IMR-90 (cell line): ENCODE data around the gene CEACAM3. TPM values are rescaled to one million over a fixed set of nuclear protein-coding genes. Genes with fewer than 3 reads are reported as not detected.

ENCODE experiments used
- ATAC-seq: fragments of 200-7000 bp; cut with Tn5 transposase; 2 replicates; pipeline ENCODE4 v1.9.1; 2020; ENCODE audit warnings: low read depth, mild to moderate bottlenecking, moderate library complexity
- BruUV-seq: library from RNA; stranded (reverse); fragments of 400-500 nt; replicated peaks from 2 replicates; lab custom pipeline; 2021; lab: Mats Ljungman, UMichigan
- CTCF ChIA-PET: fragments of 300-600 bp; formaldehyde crosslinking; extraction: SDS; loops from one replicate; lab custom pipeline; 2021; ENCODE audit warnings: antibody characterized with exemption; lab: Yijun Ruan, JAX
- POLR2A ChIA-PET: fragments of 300-600 bp; sonication (Branson Sonifier 250); formaldehyde crosslinking; loops from one replicate; lab custom pipeline; 2022; ENCODE audit warnings: antibody characterized with exemption; ENCODE audit not compliant: unreplicated experiment; lab: Charles Lee
- DNase-seq: peaks from one replicate; pipeline ENCODE4 v3.0.0; 2013
- H2AFZ ChIP-seq: replicated peaks from 2 replicates; pipeline ENCODE3; 2013; ENCODE audit warnings: low read length, mild to moderate bottlenecking; ENCODE audit not compliant: poor library complexity
- H2AK5ac ChIP-seq: 2 replicates; pipeline ENCODE4 v1.6.1; 2013; ENCODE audit warnings: low read depth, low read length, inconsistent platforms
- H2AK9ac ChIP-seq: replicated peaks from 2 replicates; pipeline ENCODE3; 2013; ENCODE audit warnings: mild to moderate bottlenecking, low read depth, low read length, moderate library complexity; ENCODE audit not compliant: poor library complexity
- H2BK120ac ChIP-seq: 2 replicates; pipeline ENCODE4 v1.6.1; 2013; ENCODE audit warnings: low read depth, low read length, inconsistent platforms
- H2BK15ac ChIP-seq: 3 replicates; pipeline ENCODE4 v1.6.1; 2013; ENCODE audit warnings: low read depth, low read length, inconsistent platforms
- H2BK20ac ChIP-seq: 2 replicates; pipeline ENCODE4 v1.6.1; 2013; ENCODE audit warnings: low read depth, mild to moderate bottlenecking, inconsistent platforms, low read length, moderate library complexity
- H2BK5ac ChIP-seq: 2 replicates; pipeline ENCODE4 v1.6.1; 2013; ENCODE audit warnings: mild to moderate bottlenecking, low read depth, low read length, inconsistent platforms; ENCODE audit not compliant: poor library complexity, severe bottlenecking
- H3K14ac ChIP-seq: replicated peaks from 2 replicates; pipeline ENCODE4 v1.6.1; 2013; ENCODE audit warnings: low read depth, low read length, inconsistent platforms
- H3K18ac ChIP-seq: 2 replicates; pipeline ENCODE4 v1.6.1; 2013; ENCODE audit warnings: low read depth, low read length, control low read depth
- H3K23ac ChIP-seq: 2 replicates; pipeline ENCODE4 v1.6.1; 2013; ENCODE audit warnings: low read depth, low read length, inconsistent platforms
- H3K27ac ChIP-seq: 2 replicates; pipeline ENCODE4 v1.5.1; 2013; ENCODE audit warnings: mild to moderate bottlenecking, control low read depth, low read length; ENCODE audit not compliant: insufficient read depth
- H3K27me3 ChIP-seq: 2 replicates; pipeline ENCODE4 v1.6.1; 2013; ENCODE audit warnings: low read length; ENCODE audit not compliant: control insufficient read depth, insufficient read depth
- H3K36me3 ChIP-seq: 2 replicates; pipeline ENCODE4 v1.6.1; 2013; ENCODE audit warnings: low read length, mixed read lengths; ENCODE audit not compliant: control insufficient read depth, insufficient read depth
- H3K4ac ChIP-seq: 2 replicates; pipeline ENCODE4 v1.6.1; 2013; ENCODE audit warnings: low read depth, low read length, inconsistent platforms
- H3K4me1 ChIP-seq: 2 replicates; pipeline ENCODE4 v1.6.1; 2013; ENCODE audit warnings: low read length, mixed read lengths; ENCODE audit not compliant: control insufficient read depth, insufficient read depth
- H3K4me2 ChIP-seq: 2 replicates; pipeline ENCODE4 v1.6.1; 2013; ENCODE audit warnings: low read depth, mild to moderate bottlenecking, control low read depth, low read length, moderate library complexity
- H3K4me3 ChIP-seq: 2 replicates; pipeline ENCODE4 v1.5.1; 2013; ENCODE audit warnings: low read depth, mild to moderate bottlenecking, control low read depth, low read length, moderate library complexity; ENCODE audit not compliant: insufficient read depth
- H3K56ac ChIP-seq: 2 replicates; pipeline ENCODE4 v1.6.1; 2013; ENCODE audit warnings: low read length, inconsistent platforms; ENCODE audit not compliant: insufficient read depth; ENCODE audit errors: extremely low read depth
- H3K79me1 ChIP-seq, 2 experiments: 2 replicates each; pipeline ENCODE4 v1.6.1; 2013; ENCODE audit warnings: low read length in 2 of 2, inconsistent platforms in 1 of 2, low read depth in 1 of 2
- H3K9ac ChIP-seq: 2 replicates; pipeline ENCODE4 v1.6.1; 2013; ENCODE audit warnings: low read depth, low read length, control low read depth
- H3K9me1 ChIP-seq: 2 replicates; pipeline ENCODE4 v1.6.1; 2013; ENCODE audit warnings: low read length, inconsistent platforms; ENCODE audit not compliant: insufficient read depth
- H3K9me3 ChIP-seq: 2 replicates; pipeline ENCODE4 v1.6.1; 2013; ENCODE audit warnings: low read length; ENCODE audit not compliant: control insufficient read depth, insufficient read depth
- H4K20me1 ChIP-seq: 2 replicates; pipeline ENCODE4 v1.6.1; 2013; ENCODE audit warnings: low read length, inconsistent platforms; ENCODE audit not compliant: insufficient read depth
- H4K5ac ChIP-seq: 2 replicates; pipeline ENCODE4 v1.6.1; 2013; ENCODE audit warnings: mild to moderate bottlenecking, low read depth, low read length, control low read depth
- H4K8ac ChIP-seq, 2 experiments: 2 replicates each; pipeline ENCODE4 v1.6.1; 2013; ENCODE audit warnings: low read depth in 2 of 2, low read length in 2 of 2, control low read depth in 1 of 2, inconsistent platforms in 1 of 2
- H4K91ac ChIP-seq: 2 replicates; pipeline ENCODE4 v1.6.1; 2013; ENCODE audit warnings: low read depth, low read length, inconsistent platforms; ENCODE audit not compliant: insufficient read depth
- BHLHE40 ChIP-seq: fragments of 150-350 bp; IDR thresholded peaks from 2 replicates; pipeline ENCODE4 v1.6.1; 2016; ENCODE audit warnings: mild to moderate bottlenecking, low read depth, low read length
- CEBPB ChIP-seq: IDR thresholded peaks from 2 replicates; pipeline ENCODE4 v1.6.1; 2012; ENCODE audit warnings: low read depth, low read length, improper control_type of control experiment
- MAFK ChIP-seq: IDR thresholded peaks from 2 replicates; pipeline ENCODE4 v1.6.1; 2012; ENCODE audit warnings: low read depth, low read length, improper control_type of control experiment
- MXI1 ChIP-seq: IDR thresholded peaks from 2 replicates; pipeline ENCODE4 v1.6.1; 2012; ENCODE audit warnings: low read depth, mild to moderate bottlenecking, low read length, moderate library complexity, borderline replicate concordance
- NFE2L2 ChIP-seq: fragments of 150-350 bp; IDR thresholded peaks from 2 replicates; pipeline ENCODE4 v1.6.1; 2016; ENCODE audit warnings: low read depth, mild to moderate bottlenecking, low read length
- POLR2A ChIP-seq: IDR thresholded peaks from 2 replicates; pipeline ENCODE4 v1.6.1; 2012; ENCODE audit warnings: mild to moderate bottlenecking, low read depth, low read length
- RFX5 ChIP-seq: IDR thresholded peaks from 2 replicates; pipeline ENCODE4 v1.8.0; 2012; ENCODE audit warnings: low read depth, mild to moderate bottlenecking, low read length, moderate library complexity
- SMC3 ChIP-seq: fragments of 150-350 bp; IDR thresholded peaks from 2 replicates; pipeline ENCODE4 v1.6.1; 2016; ENCODE audit warnings: low read depth, mild to moderate bottlenecking, antibody characterized with exemption, low read length, moderate library complexity
- WGBS, 2 experiments: methylation state at CpG; one replicate each; pipeline versions ENCODE4 v1.1.5 to v1.1.7; 2013; ENCODE audit warnings: missing lambda C conversion rate in 2 of 2; ENCODE audit not compliant: insufficient read length in 1 of 2; ENCODE audit errors: extremely low coverage in 2 of 2; 5-methylcytosine and 5-hydroxymethylcytosine counted together
- dilution Hi-C: fragments of 300-500 bp; cut with HindIII; formaldehyde crosslinking; loops from one replicate; pipeline ENCODE4 v1.14.3; 2018; ENCODE audit warnings: low sequenced_read_pairs; ENCODE audit not compliant: unreplicated experiment
- in situ Hi-C: fragments of 300-500 bp; cut with MboI; formaldehyde crosslinking; loops from 3 replicates; pipeline ENCODE4 v1.14.3; 2019; ENCODE audit warnings: low sequenced_read_pairs, inconsistent platforms, mixed read lengths
- intact Hi-C: fragments of 100-400 bp; cut with micrococcal nuclease; formaldehyde crosslinking; loops from 2 replicates; pipeline ENCODE4 v1.10.0; 2022
- polyA plus RNA-seq, 3 experiments: library from polyadenylated mRNA; depleted of rRNA; stranded (reverse); fragments of >200 nt; gene quantifications; 2 replicates each; pipeline ENCODE4 v1.2.3, GENCODE V29; 2012; ENCODE audit warnings: low replicate concordance in 1 of 3
- total RNA-seq: library from RNA; depleted of rRNA; stranded (reverse); fragments of >200 nt; gene quantifications from 2 replicates; pipeline ENCODE4 v1.2.3, GENCODE V29; 2012
- TF ChIP-seq, protein P1 (sequence below): fragments of 150-350 bp; IDR thresholded peaks from 2 replicates; pipeline ENCODE4 v1.6.1; 2016; ENCODE audit warnings: low read depth, mild to moderate bottlenecking, low read length, moderate library complexity, borderline replicate concordance
- TF ChIP-seq, protein P2 (sequence below): conservative IDR thresholded peaks from 2 replicates; pipeline ENCODE4 v1.5.1; 2012; ENCODE audit warnings: mild to moderate bottlenecking, low read depth, low read length, improper control_type of control experiment

CEACAM3 gene
- total and polyA plus RNA-seq, 2 of the 4 experiments (the other 2 are of a cell fraction): not detected

DNA sequence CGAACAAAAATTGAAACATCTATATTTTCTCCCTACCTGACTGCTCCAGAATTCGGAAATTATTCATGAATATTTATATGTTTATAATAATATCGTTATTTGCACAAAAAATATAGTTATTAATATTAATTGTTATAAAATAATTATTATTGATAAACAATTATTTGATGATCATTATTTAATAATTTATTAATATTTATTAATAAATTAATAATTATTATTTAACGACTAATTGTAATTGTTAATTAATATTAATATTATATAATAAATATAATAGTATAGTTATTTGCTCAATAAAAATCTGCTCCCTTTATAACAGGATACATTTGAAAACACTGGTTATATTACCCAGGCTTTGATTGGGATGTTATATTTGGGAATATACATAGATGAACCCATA is 26.8 kb upstream of the CEACAM3 start:
- Histone ChIP-seq H2BK15ac (no peak overlapping the region), H2AFZ (no peak overlapping the region), H4K20me1 (no peaks in the 10 kb centered on the region), H2BK20ac (no peak overlapping the region), H3K36me3 (no peaks in the 10 kb centered on the region), H3K27ac (no peak overlapping the region), H3K27me3 (peaks cover 2% of the 10 kb centered on the region; the same call in 1 of the 2 replicates), H3K4ac (no peak overlapping the region), H3K23ac (no peak overlapping the region), H3K4me3 (no peak overlapping the region), H3K14ac (no peak overlapping the region), H2BK5ac (no peak overlapping the region), H2AK5ac (no peak overlapping the region), H3K18ac (no peak overlapping the region), H4K5ac (no peak overlapping the region), H3K4me1 (no peaks in the 10 kb centered on the region), H3K9me1 (no peaks in the 10 kb centered on the region), H3K56ac (no peak overlapping the region), H4K91ac (no peak overlapping the region), H2BK120ac (no peak overlapping the region), H3K79me1 (no peaks in the 10 kb centered on the region), H3K9ac (no peak overlapping the region), H4K8ac (no peak overlapping the region), H3K9me3 (no peaks in the 10 kb centered on the region), H2AK9ac (no peak overlapping the region), H3K4me2 (no peak overlapping the region)
- WGBS, 2 experiments: no CpG with 5 or more reads among the region's 4 CpGs
- dilution Hi-C loops (no loop called here), intact Hi-C loops (no loop called here), in situ Hi-C loops (no loop called here)
- DNase-seq (no peak), ATAC-seq (no peak)
- TF ChIP-seq RFX5: no peak
- no peak for TF ChIP-seq SMC3
- TF ChIP-seq, protein P1, sequence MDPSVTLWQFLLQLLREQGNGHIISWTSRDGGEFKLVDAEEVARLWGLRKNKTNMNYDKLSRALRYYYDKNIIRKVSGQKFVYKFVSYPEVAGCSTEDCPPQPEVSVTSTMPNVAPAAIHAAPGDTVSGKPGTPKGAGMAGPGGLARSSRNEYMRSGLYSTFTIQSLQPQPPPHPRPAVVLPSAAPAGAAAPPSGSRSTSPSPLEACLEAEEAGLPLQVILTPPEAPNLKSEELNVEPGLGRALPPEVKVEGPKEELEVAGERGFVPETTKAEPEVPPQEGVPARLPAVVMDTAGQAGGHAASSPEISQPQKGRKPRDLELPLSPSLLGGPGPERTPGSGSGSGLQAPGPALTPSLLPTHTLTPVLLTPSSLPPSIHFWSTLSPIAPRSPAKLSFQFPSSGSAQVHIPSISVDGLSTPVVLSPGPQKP: no peak
- no peak for TF ChIP-seq MAFK
- TF ChIP-seq, protein P2, sequence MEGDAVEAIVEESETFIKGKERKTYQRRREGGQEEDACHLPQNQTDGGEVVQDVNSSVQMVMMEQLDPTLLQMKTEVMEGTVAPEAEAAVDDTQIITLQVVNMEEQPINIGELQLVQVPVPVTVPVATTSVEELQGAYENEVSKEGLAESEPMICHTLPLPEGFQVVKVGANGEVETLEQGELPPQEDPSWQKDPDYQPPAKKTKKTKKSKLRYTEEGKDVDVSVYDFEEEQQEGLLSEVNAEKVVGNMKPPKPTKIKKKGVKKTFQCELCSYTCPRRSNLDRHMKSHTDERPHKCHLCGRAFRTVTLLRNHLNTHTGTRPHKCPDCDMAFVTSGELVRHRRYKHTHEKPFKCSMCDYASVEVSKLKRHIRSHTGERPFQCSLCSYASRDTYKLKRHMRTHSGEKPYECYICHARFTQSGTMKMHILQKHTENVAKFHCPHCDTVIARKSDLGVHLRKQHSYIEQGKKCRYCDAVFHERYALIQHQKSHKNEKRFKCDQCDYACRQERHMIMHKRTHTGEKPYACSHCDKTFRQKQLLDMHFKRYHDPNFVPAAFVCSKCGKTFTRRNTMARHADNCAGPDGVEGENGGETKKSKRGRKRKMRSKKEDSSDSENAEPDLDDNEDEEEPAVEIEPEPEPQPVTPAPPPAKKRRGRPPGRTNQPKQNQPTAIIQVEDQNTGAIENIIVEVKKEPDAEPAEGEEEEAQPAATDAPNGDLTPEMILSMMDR: no peak
- no peak for TF ChIP-seq MXI1
- TF ChIP-seq POLR2A: no peak
- TF ChIP-seq NFE2L2: no peak
- TF ChIP-seq BHLHE40: no peak
- TF ChIP-seq CEBPB: no peak
- no TSS peak for BruUV-seq
- ChIA-PET CTCF (no interaction called here), POLR2A (no interaction called here)
